ENCODE measurements around the gene SPOUT1. TPM values are rescaled to one million over a fixed set of nuclear protein-coding genes. Genes with fewer than 3 reads are reported as not detected.

Gene SPOUT1
- total and polyA plus RNA-seq, 2 of the 13 experiments (the other 11 are each of a cell fraction or from before 2014, with no cell fraction given): 39.0 to 45.8 TPM

DNA sequence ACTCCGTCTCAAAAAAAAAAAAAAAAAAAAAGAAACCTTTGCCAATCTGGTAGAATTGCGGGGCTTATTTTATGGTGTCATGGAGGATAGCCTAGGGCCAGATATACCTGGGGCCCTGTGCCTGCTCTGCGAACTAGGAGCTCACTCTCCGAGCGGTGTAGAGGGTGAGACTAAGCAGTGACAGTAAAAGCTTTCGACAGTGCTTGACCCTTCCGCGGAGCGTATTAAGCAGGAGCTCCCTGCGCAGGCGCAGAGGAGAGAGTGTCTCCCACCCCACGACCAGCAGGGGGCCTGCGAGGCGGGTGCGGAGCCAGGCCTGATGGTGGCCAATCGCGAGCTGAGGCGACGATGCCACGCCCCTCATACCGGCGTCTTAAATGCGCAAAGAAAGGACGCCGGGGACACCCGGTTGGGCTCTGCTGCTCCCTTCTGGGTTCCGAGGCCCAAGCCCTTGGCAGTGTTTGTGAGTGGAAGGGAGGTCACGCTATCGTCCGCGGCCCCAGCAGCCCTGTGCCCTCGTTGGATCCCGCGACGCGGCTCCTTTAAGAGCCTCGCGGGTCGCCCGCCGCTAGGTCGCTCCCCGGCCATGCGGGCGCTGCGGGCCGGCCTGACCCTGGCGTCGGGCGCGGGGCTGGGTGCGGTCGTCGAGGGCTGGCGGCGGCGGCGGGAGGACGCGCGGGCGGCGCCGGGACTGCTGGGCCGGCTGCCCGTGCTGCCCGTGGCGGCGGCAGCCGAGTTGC is 11.3 kb downstream of the SPOUT1 start, which contains the start of gene ENDOG (continued):
- TF ChIP-seq, protein P1, sequence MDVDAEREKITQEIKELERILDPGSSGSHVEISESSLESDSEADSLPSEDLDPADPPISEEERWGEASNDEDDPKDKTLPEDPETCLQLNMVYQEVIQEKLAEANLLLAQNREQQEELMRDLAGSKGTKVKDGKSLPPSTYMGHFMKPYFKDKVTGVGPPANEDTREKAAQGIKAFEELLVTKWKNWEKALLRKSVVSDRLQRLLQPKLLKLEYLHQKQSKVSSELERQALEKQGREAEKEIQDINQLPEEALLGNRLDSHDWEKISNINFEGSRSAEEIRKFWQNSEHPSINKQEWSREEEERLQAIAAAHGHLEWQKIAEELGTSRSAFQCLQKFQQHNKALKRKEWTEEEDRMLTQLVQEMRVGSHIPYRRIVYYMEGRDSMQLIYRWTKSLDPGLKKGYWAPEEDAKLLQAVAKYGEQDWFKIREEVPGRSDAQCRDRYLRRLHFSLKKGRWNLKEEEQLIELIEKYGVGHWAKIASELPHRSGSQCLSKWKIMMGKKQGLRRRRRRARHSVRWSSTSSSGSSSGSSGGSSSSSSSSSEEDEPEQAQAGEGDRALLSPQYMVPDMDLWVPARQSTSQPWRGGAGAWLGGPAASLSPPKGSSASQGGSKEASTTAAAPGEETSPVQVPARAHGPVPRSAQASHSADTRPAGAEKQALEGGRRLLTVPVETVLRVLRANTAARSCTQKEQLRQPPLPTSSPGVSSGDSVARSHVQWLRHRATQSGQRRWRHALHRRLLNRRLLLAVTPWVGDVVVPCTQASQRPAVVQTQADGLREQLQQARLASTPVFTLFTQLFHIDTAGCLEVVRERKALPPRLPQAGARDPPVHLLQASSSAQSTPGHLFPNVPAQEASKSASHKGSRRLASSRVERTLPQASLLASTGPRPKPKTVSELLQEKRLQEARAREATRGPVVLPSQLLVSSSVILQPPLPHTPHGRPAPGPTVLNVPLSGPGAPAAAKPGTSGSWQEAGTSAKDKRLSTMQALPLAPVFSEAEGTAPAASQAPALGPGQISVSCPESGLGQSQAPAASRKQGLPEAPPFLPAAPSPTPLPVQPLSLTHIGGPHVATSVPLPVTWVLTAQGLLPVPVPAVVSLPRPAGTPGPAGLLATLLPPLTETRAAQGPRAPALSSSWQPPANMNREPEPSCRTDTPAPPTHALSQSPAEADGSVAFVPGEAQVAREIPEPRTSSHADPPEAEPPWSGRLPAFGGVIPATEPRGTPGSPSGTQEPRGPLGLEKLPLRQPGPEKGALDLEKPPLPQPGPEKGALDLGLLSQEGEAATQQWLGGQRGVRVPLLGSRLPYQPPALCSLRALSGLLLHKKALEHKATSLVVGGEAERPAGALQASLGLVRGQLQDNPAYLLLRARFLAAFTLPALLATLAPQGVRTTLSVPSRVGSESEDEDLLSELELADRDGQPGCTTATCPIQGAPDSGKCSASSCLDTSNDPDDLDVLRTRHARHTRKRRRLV (CRISPR knock-in tag; IDR thresholded peaks at IDR 0.05): no peak
- TF ChIP-seq TCF12 (IDR thresholded peaks at IDR 0.05): no peak
- TF ChIP-seq TCF12 (CRISPR knock-in tag; IDR thresholded peaks at IDR 0.05): no peak
- TF ChIP-seq, protein P2, sequence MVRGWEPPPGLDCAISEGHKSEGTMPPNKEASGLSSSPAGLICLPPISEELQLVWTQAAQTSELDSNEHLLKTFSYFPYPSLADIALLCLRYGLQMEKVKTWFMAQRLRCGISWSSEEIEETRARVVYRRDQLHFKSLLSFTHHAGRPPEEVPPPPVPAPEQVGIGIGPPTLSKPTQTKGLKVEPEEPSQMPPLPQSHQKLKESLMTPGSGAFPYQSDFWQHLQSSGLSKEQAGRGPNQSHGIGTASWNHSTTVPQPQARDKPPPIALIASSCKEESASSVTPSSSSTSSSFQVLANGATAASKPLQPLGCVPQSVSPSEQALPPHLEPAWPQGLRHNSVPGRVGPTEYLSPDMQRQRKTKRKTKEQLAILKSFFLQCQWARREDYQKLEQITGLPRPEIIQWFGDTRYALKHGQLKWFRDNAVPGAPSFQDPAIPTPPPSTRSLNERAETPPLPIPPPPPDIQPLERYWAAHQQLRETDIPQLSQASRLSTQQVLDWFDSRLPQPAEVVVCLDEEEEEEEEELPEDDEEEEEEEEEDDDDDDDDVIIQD (CRISPR knock-in tag; IDR thresholded peaks at IDR 0.05; ENCODE audit: low read depth): peak; percentile 55
- no peak for TF ChIP-seq ZSCAN30 (CRISPR knock-in tag; IDR thresholded peaks at IDR 0.05)
- TF ChIP-seq, protein P3, sequence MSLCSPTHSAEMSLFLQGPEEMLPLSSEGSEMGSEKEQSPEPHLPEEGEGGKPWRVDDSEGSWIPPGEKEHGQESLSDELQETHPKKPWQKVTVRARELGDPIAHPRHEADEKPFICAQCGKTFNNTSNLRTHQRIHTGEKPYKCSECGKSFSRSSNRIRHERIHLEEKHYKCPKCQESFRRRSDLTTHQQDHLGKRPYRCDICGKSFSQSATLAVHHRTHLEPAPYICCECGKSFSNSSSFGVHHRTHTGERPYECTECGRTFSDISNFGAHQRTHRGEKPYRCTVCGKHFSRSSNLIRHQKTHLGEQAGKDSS (CRISPR knock-in tag; IDR thresholded peaks at IDR 0.05; ENCODE audit: borderline replicate concordance, low read depth): no peak
- 0 out of 2 replicates have a peak, but pooled peaks have one; percentile 37 for TF ChIP-seq KMT2B (CRISPR knock-in tag; IDR thresholded peaks at IDR 0.05)
- peak; percentile 44 for TF ChIP-seq MXD4 (CRISPR knock-in tag; IDR thresholded peaks at IDR 0.05)
- TF ChIP-seq MTA1 (CRISPR knock-in tag; IDR thresholded peaks at IDR 0.05; ENCODE audit: borderline replicate concordance): no peak
- TF ChIP-seq, protein P4, sequence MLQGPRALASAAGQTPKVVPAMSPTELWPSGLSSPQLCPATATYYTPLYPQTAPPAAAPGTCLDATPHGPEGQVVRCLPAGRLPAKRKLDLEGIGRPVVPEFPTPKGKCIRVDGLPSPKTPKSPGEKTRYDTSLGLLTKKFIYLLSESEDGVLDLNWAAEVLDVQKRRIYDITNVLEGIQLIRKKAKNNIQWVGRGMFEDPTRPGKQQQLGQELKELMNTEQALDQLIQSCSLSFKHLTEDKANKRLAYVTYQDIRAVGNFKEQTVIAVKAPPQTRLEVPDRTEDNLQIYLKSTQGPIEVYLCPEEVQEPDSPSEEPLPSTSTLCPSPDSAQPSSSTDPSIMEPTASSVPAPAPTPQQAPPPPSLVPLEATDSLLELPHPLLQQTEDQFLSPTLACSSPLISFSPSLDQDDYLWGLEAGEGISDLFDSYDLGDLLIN (CRISPR knock-in tag; IDR thresholded peaks at IDR 0.05; ENCODE audit: borderline replicate concordance): no peak
- 0 out of 2 replicates have a peak, but pooled peaks have one; percentile 41 for TF ChIP-seq ZNF30 (CRISPR knock-in tag; IDR thresholded peaks at IDR 0.05)
- TF ChIP-seq, protein P5, sequence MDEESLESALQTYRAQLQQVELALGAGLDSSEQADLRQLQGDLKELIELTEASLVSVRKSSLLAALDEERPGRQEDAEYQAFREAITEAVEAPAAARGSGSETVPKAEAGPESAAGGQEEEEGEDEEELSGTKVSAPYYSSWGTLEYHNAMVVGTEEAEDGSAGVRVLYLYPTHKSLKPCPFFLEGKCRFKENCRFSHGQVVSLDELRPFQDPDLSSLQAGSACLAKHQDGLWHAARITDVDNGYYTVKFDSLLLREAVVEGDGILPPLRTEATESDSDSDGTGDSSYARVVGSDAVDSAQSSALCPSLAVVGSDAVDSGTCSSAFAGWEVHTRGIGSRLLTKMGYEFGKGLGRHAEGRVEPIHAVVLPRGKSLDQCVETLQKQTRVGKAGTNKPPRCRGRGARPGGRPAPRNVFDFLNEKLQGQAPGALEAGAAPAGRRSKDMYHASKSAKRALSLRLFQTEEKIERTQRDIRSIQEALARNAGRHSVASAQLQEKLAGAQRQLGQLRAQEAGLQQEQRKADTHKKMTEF (CRISPR knock-in tag; IDR thresholded peaks at IDR 0.05): peak; percentile 72
- TF ChIP-seq, protein P6, sequence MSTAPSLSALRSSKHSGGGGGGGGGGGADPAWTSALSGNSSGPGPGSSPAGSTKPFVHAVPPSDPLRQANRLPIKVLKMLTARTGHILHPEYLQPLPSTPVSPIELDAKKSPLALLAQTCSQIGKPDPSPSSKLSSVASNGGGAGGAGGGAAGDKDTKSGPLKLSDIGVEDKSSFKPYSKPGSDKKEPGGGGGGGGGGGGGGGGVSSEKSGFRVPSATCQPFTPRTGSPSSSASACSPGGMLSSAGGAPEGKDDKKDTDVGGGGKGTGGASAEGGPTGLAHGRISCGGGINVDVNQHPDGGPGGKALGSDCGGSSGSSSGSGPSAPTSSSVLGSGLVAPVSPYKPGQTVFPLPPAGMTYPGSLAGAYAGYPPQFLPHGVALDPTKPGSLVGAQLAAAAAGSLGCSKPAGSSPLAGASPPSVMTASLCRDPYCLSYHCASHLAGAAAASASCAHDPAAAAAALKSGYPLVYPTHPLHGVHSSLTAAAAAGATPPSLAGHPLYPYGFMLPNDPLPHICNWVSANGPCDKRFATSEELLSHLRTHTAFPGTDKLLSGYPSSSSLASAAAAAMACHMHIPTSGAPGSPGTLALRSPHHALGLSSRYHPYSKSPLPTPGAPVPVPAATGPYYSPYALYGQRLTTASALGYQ (CRISPR knock-in tag; IDR thresholded peaks at IDR 0.05): no peak
- TF ChIP-seq ZNF484 (CRISPR knock-in tag; IDR thresholded peaks at IDR 0.05; ENCODE audit: borderline replicate concordance, low read depth): no peak
- TF ChIP-seq HOXD1 (CRISPR knock-in tag; IDR thresholded peaks at IDR 0.05): no peak
- TF ChIP-seq ZBTB8A (CRISPR knock-in tag; IDR thresholded peaks at IDR 0.05; ENCODE audit: borderline replicate concordance, low read depth): no peak
